GM19351 (cell line): Measurements from ENCODE around the gene PRTG.
"Not testable (repeated sequence)": the region's sequence is repeated elsewhere in the genome, so short reads cannot be mapped to it uniquely, and the experiment has no call there.

Source experiments
- ATAC-seq: cut with Tn5 transposase; IDR thresholded peaks from one replicate; pipeline ENCODE4 v1.9.1; 2021; ENCODE audit warnings: mild to moderate bottlenecking, moderate library complexity; ENCODE audit not compliant: unreplicated experiment

PRTG gene, protein sequence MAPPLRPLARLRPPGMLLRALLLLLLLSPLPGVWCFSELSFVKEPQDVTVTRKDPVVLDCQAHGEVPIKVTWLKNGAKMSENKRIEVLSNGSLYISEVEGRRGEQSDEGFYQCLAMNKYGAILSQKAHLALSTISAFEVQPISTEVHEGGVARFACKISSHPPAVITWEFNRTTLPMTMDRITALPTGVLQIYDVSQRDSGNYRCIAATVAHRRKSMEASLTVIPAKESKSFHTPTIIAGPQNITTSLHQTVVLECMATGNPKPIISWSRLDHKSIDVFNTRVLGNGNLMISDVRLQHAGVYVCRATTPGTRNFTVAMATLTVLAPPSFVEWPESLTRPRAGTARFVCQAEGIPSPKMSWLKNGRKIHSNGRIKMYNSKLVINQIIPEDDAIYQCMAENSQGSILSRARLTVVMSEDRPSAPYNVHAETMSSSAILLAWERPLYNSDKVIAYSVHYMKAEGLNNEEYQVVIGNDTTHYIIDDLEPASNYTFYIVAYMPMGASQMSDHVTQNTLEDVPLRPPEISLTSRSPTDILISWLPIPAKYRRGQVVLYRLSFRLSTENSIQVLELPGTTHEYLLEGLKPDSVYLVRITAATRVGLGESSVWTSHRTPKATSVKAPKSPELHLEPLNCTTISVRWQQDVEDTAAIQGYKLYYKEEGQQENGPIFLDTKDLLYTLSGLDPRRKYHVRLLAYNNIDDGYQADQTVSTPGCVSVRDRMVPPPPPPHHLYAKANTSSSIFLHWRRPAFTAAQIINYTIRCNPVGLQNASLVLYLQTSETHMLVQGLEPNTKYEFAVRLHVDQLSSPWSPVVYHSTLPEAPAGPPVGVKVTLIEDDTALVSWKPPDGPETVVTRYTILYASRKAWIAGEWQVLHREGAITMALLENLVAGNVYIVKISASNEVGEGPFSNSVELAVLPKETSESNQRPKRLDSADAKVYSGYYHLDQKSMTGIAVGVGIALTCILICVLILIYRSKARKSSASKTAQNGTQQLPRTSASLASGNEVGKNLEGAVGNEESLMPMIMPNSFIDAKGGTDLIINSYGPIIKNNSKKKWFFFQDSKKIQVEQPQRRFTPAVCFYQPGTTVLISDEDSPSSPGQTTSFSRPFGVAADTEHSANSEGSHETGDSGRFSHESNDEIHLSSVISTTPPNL

DNA sequence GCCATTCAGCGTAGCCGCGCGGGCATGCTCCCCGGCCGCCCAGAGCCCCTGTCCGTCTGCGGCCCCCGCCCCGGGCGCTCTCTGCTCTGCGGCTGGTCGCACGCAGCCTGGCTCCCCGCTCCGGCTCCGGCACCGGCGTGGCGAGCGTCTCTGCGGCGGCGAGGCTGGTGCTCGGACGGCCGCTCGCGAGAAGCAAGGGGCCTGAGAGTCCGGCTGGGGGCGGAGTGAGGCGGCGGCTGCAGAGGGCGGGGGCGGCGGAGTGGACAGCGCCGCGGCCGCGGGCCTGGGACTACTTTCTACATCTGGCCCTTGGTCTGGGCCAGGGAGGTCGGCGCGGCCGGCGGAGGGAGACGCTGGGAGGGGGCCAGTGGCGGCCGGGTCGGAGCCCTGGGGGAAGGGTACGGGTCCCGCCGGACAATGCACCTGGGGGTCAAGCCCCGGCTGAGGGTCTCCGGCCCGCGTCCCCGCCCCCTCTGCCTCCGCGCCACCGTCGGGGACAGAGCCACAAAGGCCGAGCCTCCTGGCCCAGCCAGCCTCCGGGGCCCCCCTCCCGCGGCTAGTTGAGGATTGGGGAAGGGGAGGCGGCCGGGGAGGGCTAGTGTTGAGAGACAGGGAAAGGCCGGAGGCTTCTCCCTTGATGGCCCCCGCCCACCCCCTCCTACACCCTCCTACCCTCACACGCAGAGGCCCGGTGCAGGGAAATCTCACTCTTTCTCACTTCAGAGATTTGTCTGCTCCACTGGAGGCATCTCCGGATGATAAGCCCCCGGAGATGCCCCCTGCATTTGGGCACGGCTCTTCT, at the start of gene PRTG:
TSS of gene PRTG (minus strand) at position 226 of the 802 bp plus-strand sequence. CDS start at position 5, 221 bp downstream.
- peak; percentile 53 for ATAC-seq

DNA sequence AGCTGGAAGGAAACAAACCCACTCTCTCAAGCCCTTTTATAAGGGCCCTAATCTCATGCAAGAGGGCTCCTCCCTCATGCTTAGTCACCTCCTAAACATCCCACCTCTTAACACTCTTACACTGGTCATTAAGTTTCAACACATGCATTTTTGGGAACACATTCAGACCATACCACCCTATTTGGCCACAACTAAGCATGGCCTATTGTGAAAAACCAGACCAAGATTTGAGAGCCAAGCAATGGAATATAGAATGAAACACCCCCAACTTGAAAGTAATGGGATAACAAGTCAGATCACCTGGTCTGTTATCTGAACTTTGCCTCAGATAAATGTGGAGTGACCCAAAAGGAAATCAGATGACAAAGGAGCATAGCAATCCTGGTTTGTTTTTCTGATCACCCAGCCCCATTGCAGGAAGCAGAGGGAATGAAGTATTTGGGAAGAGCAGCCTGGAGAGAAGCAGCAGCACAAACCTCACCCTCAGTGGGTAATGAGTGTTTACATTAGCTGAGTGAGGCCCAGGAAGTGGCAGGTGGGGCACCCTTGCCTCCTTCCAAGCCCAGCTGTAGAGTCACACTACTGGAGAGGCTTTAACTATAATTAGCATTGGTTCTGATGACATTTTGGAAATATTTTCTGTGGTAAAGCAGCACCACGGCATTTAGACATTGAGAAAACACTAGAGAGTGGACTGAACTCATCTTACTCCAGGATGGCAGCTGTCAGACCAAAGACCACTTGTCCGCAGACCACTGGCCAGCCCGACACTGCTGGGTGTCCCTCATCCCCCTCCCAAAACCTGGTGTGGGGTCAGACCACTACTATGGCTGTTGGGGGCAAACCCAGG, 48.8 kb upstream of the PRTG start:
- no peak for ATAC-seq

DNA sequence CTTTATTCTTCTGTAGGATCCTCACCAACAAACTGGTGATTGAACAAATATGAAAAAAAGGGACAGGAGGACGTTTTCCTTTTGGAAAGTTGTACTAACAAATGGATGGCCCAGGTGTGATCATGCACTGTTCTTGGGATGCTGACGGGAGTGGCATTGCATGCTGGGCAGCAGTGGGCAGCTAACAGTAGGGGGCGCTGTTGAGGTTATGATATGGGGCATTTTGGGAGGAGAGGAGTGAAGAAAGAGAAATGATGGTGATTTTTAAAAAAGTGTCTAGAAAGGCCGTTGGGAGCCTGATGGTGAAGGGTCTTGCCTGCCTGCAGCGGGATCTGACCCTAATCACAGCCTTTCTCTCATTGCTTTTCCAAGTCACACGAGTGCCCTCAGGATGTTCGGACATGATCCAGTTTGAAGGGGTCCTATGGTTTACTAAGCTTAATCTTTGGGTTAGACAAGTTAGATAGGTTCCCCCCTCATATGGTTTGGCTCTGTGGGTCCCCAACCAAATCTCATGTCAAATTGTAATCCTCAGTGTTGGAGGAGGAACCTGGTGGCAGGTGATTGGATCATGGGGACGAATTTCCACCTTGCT, 46.2 kb upstream of the PRTG start:
- ATAC-seq = no peak

DNA sequence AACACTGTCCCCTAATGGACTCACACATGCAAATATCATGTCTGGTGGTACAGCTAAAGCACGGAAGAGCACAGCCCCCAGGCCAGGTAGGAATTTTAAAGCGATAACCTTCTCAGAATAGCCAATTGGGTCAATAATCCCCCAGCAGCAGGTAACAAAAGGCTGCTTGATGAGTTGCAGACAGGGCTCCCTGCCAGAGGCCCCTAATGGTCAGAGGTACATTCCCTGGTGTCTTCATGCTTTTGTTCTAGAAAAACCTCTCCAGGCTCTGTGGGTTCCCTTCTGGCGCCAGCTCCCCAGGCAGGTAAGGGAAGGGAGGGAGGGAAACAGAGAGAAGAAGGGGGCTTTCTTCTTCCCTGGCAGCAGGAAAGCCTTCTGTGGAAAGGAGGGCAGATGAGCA, 43.4 kb upstream of the PRTG start:
- ATAC-seq = no peak

DNA sequence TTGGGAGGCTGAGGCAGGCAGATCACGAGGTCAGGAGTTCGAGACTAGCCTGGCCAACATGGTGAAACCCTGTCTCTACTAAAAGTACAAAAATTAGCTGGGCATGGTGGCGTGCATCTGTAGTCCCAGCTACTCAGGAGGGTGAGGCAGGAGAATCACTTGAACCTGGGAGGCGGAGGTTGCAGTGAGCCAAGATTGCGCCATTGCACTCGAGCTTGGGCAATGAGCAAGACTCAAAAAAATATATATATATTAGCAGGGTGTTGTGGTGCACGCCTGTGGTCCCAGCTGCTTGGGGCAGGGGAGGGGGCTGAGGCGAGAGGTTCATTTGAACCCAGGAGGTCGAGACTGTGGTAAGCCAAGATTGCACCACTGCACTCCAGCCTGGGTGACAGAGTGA, 42.6 kb upstream of the PRTG start:
- ATAC-seq = not testable (repeated sequence)

DNA sequence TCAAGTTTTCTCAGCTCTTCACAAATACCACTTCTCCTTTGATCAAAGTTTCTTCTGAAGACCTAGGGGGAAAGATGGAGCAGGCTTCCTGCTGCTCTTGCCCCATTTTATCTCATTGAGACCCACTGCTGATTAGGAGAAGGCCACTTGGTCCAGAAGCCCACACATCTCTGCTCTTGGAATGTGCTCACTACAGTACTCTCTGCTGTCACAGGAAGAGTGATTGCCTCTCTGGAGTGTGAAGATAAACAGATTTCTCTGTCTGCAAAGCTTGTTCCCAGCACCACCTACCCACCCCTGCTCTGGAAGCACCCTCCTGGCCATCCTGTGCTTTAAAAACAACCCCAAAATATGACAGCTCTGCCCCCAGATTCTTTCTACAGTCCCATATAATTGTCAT, 41.3 kb upstream of the PRTG start:
- ATAC-seq = no peak

DNA sequence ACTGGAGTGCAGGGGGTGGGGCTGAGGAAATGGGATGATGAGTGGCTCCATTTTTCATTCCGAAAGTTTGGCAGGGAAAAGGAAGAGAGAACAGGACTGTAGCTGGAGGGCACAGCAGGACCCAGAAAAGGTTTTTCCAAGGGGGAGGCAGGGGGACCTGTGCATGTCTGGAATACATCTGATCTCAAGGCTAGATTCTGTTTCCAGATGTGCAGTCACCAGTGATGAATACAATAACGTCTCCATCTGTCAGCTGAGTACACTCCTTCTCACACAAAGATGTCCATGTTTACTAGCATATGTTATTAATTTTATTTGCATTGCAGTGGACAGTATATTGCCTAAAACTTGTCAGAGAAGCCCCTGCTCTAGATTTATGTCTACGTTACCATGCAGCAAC, 39.9 kb upstream of the PRTG start:
- ATAC-seq = no peak

DNA sequence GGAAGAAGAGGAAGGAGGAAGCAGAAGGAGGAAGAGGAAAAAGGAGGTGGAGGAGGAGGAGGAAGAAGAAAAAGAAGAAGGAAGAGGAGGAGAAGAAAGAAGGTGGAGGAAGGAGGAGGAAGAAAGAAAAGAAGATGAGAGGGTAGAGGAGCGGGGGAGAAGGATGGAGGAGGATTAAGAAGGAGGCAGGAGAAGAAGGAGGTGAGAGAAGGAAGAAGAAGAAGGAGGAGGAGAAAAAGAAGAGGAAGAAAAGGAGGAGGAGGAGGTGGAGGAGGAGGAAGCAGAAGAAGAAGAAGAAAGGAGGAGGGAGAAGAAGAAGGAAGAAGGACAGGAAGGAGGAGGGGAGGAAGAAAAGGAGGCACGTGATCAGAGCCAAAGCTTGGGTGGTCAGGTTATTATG, 37.3 kb upstream of the PRTG start:
- ATAC-seq = no peak

DNA sequence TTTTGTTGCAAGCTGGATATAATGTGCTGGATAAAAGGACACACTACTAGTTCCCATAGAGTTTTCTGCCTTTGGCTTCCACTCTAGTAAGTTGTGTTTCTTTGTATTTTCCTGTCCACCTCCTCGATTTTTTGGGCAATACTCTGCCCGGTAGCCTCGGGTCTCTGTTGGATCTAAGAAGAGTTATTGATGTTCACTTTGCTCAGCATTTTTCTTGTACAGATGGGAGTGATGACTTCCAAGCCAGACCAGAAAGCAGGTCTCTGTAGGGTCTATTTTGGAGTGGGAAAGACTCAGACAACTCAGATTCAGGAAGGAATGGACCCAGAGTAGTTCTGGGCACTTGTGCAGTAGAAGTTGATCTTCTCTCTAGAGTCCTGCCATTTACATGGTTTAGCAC, 36.0 kb upstream of the PRTG start:
- no peak for ATAC-seq

DNA sequence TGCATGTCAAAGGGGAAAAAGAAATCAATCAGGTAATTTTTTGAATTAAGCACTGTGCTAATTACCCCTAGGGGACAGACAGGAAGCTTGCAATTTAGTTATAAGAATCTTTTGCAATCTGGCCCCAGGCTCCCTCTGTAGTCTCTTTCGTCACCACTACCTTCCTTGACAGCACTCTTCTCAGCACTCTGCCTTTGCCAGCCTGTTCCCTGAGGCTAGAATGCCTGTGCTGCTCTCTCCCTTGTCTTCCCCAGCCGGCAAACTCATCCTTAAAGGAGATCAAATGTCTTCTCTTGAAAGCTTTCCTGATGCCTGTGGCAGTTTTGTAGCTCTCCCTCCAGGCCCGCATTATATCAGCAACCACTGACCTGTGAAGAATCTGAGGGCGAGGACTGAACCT, 32.4 kb upstream of the PRTG start:
- no peak for ATAC-seq

DNA sequence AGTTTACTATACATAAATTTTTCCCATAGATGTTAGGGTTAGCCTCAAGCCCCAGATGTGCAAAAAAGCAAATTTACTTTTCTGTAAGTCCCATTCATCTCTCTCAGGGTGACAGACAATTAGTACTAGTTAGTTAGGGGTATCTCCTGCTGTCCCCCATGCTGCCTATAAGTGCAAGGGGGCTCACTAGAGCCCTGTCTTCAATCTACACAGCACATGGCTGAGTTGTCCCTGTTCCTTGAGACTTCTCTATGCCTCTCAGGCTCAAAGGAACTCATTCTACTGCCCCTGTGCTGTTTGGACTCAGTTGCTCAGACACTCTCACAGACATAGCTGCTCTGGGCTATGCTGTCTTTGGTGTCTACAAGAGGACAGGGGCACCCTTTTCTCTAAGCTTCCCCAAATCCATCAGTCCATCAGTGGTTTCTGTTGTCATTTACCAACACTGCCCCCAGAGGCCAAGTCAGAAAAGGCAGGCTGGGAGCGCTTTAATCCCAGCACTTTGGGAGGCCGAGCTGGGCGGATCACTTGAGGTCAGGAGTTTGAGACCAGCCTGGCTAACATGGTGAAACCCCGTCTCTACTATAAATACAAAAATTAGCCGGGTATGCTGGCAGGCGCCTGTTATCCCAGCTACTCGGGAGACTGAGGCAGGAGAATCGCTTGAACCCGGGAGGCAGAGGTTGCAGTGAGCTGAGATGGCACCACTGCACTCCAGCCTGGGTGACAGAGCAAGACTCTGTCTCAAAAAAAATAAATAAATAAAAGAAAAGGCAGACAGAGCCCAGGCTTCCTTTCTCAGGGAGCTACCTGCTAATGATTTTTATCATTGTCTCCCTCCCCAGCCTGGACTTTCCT, 31.4 kb upstream of the PRTG start:
- ATAC-seq = peak; percentile 75

DNA sequence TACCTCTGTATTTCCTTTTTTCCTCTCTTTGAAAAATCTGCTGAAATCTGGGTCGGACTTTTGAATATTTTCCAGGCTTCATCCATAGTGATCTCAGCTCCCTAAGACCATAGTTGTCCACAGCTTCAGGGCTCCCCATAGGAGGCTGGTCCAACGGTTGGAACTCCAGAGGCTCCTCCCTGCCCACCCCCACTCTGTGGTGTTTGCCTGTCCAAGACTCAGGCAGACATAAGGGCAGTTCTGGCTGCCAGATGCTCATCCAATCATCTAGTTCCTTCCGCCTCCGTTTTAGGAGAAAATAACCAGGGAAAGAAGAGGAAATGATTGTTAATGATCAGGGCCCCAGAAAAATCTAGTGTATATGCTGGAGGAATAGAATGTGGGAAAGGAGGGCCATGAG, 27.9 kb upstream of the PRTG start:
- no peak for ATAC-seq

DNA sequence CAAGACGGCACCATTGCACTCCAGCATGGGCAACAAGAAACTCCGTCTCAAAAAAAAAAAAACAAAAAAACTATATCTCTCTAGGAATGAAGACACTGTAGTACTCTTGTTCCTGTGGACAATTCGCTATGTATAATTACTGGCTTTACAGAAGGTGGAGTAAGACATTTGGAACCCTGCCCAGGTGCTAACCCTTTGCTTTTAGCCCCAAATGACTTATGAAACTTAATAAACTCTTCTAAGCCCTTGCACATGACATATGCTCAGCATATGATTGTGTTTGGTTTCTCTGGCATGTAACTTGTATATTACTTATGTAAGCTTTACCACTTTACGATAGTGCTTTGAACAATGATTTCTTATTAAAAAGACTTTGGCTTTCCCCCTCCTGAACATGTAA, 27.3 kb upstream of the PRTG start:
- no peak for ATAC-seq

DNA sequence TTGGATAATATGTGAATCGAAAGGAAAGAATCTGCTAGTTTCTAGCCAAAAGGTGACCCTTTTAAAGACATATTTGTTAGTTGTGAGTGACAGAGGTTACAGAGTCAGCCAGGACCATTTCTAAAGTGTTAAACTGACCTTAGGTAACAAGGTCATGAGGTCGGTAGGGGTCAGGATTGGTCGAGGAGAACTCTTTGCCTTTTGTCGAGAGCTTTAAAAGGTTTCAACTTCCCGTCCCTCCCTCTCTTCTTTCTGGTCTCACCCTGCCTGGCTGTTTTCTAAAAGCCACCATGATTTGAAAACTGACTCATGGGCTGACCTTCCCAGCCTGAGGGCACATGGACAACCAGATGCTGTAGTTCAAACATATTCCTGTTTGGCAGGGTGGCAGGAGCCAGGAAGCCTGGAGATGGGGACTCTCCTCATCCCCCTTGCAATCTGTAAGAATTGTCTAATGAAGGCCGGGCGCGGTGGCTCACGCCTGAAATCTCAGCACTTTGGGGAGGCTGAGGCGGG, 25.8 kb upstream of the PRTG start:
- no peak for ATAC-seq

DNA sequence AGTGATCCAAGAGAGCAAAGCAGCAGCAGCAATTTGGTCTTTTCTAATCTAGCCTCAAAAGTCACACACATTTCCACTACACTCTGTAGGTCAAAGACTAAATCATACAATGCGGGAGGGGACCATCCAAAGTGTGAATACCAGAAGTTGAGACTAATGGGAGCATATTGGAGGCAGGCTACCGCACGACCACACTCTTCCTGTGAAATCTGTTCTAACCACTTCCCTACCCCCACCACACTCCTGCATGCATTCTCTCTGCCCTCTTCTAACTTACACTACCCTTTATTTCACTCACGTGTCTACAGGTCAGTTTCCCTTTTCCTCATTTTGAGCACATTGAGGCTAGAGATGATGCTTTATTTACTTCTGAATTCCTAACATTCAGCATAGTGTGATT, 23.7 kb upstream of the PRTG start:
- ATAC-seq = no peak

DNA sequence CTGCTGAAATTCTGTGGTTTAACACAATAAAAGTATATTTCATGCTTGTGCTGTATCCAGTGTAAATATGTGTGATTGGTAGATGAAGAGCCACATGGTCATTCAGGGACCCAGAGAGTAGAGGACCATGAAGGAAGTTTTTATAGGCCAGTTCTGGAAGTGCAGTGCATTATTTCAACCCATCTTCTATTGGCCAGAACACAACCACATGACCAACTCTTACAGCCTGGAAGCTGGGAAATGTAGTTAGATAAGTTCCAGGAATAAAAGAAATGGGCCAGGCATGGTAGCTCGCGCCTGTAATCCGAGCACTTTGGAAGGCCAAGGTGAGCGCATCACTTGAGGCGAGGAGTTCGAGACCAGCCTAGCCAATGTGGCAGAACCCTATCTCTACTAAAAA, 21.4 kb upstream of the PRTG start:
- ATAC-seq = no peak

DNA sequence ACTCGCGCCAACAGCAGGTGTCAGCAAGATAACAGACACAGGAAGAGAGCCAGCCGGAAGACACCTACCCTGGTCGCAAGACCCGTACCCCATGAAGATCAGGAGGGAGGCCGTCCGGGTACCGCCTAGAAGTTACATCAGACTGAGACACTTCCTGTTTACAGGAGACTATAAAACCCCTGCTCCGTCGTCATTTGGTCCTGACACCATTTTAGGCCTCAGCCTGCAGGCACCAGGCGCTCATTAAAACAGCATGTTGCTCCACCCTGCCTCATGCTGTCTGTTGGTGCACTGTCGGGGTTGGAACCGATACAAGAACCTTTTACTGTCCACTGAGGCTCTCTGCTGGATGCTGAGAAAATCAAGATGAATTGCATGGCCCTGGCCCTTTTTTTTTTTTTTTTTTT, 15.6 kb upstream of the PRTG start:
- ATAC-seq = no peak

DNA sequence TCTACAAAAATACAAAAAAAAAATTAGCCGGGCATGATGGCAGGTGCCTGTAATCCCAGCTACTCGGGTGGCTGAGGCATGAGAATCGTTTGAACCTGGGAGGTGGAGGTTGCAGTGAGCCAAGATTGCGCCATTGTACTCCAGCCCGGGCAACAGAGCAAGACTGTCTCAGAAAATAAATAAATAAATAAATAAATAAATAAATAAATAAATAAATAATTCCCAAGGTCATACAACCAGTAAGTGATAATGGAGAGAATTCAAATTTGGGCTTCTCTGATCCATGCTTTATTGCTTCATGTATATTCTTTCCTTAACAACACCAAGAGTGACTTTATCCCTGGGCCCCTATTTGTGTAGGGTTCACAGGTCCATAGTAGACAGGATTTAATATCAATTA, 10.5 kb upstream of the PRTG start:
- ATAC-seq = not testable (repeated sequence)
